Cardiac septum (tissue), 1 donor: Measurements from ENCODE around the gene LCE2D. TPM values are rescaled to one million over a fixed set of nuclear protein-coding genes. Genes with fewer than 3 reads are reported as not detected.
"Not testable (repeated sequence)": the region's sequence is repeated elsewhere in the genome, so short reads cannot be mapped to it uniquely, and the experiment has no call there.

Experiments
- DNase-seq: peaks from one replicate; pipeline ENCODE4 v3.0.0-alpha.2; 2020; ENCODE audit warnings: low spot score
- intact Hi-C: fragments of 100-400 bp; cut with DNase I; formaldehyde crosslinking; loops from one replicate; pipeline ENCODE4 v1.14.0; 2022
- long read RNA-seq: library from polyadenylated mRNA; unstranded; transcript quantifications from one replicate; pipeline ENCODE4 v2.0.0, GENCODE V29; 2021
- total RNA-seq: library from RNA; stranded (reverse); fragmentation: NEBNext Ultra II Directional; extraction: Animal tissue kit (Norgen Biotek cat#: 25700); gene quantifications from one replicate; pipeline ENCODE4 v1.2.1, GENCODE V29; 2021
- donor health status: DM: no; HTN: no; CAD: no.

The LCE2D gene
- not detected for total RNA-seq
- long read RNA-seq, result 0 reads

GRCh38 chr1:152663098-152663497 is at the start of gene LCE2D:
TSS of gene LCE2D (plus strand) at chr1:152663380. CDS start at chr1:152664106, 726 bp downstream.
- intact Hi-C loops, result no loop called here
- no peak for DNase-seq

- intact Hi-C loops, result no loop called here
- no peak for DNase-seq
These were observed 49.7 kb upstream of the LCE2D start, which contains the start of gene LCE3B for GRCh38 chr1:152613511-152613910. TSS of gene LCE3B (plus strand) at chr1:152613811. CDS start at chr1:152613811, 0 bp downstream.

GRCh38 chr1:152621993-152622392 is 41.2 kb upstream of the LCE2D start:
- intact Hi-C loops, result no loop called here

GRCh38 chr1:152622803-152623202 is 40.4 kb upstream of the LCE2D start, which contains the start of gene LCE3A:
TSS of gene LCE3A (minus strand) at chr1:152623103. CDS start at chr1:152623103, 0 bp downstream.
- no peak for DNase-seq
- intact Hi-C loops, result no loop called here

More at GRCh38 chr1:152621993-152622392, 41.2 kb upstream of the LCE2D start:
- DNase-seq, result no peak

- no peak for DNase-seq
- intact Hi-C loops, result no loop called here
These were observed 39.9 kb upstream of the LCE2D start for GRCh38 chr1:152623203-152623844.

GRCh38 chr1:152626744-152627143 is 36.4 kb upstream of the LCE2D start:
- intact Hi-C loops, result no loop called here

GRCh38 chr1:152630596-152630995 is 32.6 kb upstream of the LCE2D start:
- intact Hi-C loops, result no loop called here
- DNase-seq, result no peak

More at GRCh38 chr1:152626744-152627143, 36.4 kb upstream of the LCE2D start:
- no peak for DNase-seq

- no peak for DNase-seq
- intact Hi-C loops, result no loop called here
These were observed 22.8 kb upstream of the LCE2D start for GRCh38 chr1:152640351-152640750.

GRCh38 chr1:152643945-152644344 is 19.2 kb upstream of the LCE2D start:
- intact Hi-C loops, result no loop called here
- no peak for DNase-seq

- intact Hi-C loops, result no loop called here
- DNase-seq, result no peak
These were observed 18.0 kb upstream of the LCE2D start for GRCh38 chr1:152645146-152645545.

GRCh38 chr1:152646656-152647055 is 16.5 kb upstream of the LCE2D start:
- no peak for DNase-seq

GRCh38 chr1:152654110-152654509 is 9.1 kb upstream of the LCE2D start:
- intact Hi-C loops, result loop anchor here (5.0 kb wide), 1 partner anchor 568 kb away; no protein-coding TSS in a partner anchor

More at GRCh38 chr1:152646656-152647055, 16.5 kb upstream of the LCE2D start:
- intact Hi-C loops, result no loop called here

GRCh38 chr1:152656459-152656858 is 6.7 kb upstream of the LCE2D start:
- DNase-seq, result no peak
- intact Hi-C loops, result no loop called here

More at GRCh38 chr1:152654110-152654509, 9.1 kb upstream of the LCE2D start:
- no peak for DNase-seq

- DNase-seq, result no peak
- intact Hi-C loops, result no loop called here
These were observed 5.5 kb upstream of the LCE2D start for GRCh38 chr1:152657677-152658076.

GRCh38 chr1:152658649-152659048 is 4.5 kb upstream of the LCE2D start:
- intact Hi-C loops, result no loop called here
- no peak for DNase-seq

GRCh38 chr1:152666171-152666570 is 3.0 kb downstream of the LCE2D start:
- intact Hi-C loops, DNase-seq: not testable (repeated sequence)

- no peak for DNase-seq
- intact Hi-C loops, result no loop called here
These were observed 4.5 kb downstream of the LCE2D start for GRCh38 chr1:152667648-152668047.

GRCh38 chr1:152673016-152673415 is 9.8 kb downstream of the LCE2D start:
- no peak for DNase-seq
- intact Hi-C loops, result no loop called here

- DNase-seq, intact Hi-C loops: not testable (repeated sequence)
These were observed 11.8 kb downstream of the LCE2D start, which contains the start of gene LCE2C for GRCh38 chr1:152674983-152675382. TSS of gene LCE2C (plus strand) at chr1:152675279. CDS start at chr1:152676016, 737 bp downstream.

GRCh38 chr1:152679459-152679858 is 16.3 kb downstream of the LCE2D start:
- intact Hi-C loops, result no loop called here
- no peak for DNase-seq

GRCh38 chr1:152681616-152682015 is 18.4 kb downstream of the LCE2D start:
- no peak for DNase-seq
- intact Hi-C loops, result no loop called here
